HG03565 (cell line): ENCODE results near the gene GOLGB1.

ENCODE experiments used
- ATAC-seq: cut with Tn5 transposase; IDR thresholded peaks from one replicate; pipeline ENCODE4 v1.9.1; 2021; ENCODE audit warnings: mild to moderate bottlenecking, moderate library complexity; ENCODE audit not compliant: unreplicated experiment

GOLGB1 gene

DNA sequence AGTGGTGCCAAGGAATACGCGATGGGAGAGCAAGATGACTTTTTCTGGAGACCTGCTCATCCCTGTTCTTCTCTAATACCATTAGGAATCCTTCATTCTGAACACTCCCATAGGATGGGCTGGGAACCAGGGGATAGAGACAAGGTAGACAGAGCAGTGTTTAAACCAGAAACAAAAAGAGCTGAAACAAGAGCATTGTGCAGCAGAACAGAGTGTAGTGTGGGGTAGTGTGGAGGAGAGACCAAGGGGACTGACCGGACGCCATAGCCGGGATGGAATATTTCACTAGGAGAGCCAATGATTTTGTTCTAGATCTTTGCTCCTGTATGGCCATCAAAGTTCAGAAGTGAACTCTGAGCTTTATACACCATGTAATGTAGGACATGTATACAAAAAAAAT, 104.5 kb downstream of the GOLGB1 start:
- no peak for ATAC-seq

DNA sequence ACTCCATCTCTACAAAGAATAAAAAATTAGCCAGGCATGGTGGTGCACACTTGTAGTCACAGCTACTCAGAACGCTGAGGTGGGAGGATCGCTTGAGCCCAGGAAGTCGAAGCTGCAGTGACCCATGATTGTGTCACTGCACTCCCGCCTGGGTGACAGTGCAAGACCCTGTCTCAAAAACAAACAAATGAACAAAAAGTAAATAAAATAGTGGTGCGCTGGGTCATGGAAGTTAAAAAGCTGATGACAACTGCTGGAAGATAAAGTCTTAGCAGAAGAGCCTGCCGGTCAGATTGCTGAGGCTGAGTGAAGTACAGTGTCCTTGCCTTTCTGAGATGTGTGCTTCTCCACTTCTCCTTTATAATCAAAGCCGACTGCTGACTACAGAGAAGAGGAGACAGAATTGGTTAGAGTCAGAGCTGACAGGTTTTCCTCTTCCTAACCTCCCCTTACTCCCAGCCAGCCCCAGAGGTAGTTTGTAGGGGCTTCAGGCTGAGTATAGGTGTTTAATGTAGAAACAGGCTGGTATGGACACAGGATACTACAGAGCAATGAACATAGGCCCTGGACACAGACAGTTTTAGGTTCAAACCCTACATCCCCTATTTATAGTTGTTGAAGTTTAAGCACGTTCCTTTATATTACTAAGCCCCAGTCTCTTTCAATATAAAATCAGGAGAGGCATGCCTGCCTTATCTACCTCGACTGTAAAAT, 106.8 kb downstream of the GOLGB1 start:
- no peak for ATAC-seq

- ATAC-seq = no peak
These were observed 108.4 kb downstream of the GOLGB1 start for GRCh38 chr3:121641127-121641526.

- no peak for ATAC-seq
These were observed 111.6 kb downstream of the GOLGB1 start for GRCh38 chr3:121637922-121638321.

DNA sequence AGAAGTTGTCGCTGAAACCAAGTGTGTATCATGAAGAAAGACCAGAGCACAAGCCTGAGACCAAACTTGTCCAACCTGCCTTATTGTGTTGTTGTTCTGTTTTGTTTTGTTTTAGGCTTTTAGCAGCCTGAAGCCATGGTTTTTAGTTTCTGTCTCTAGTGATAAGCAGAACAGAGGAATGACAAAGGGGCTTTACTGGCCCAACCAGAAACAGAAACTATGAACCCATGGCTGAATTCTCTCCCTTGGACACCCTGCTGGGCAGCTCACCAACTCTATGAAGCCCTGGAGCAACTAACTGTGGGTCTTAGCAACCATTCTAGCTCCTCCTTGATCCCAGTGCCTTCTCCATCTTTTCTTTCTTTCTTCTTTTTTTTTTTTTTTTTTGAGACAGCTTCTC, 119.2 kb downstream of the GOLGB1 start:
- ATAC-seq = no peak

DNA sequence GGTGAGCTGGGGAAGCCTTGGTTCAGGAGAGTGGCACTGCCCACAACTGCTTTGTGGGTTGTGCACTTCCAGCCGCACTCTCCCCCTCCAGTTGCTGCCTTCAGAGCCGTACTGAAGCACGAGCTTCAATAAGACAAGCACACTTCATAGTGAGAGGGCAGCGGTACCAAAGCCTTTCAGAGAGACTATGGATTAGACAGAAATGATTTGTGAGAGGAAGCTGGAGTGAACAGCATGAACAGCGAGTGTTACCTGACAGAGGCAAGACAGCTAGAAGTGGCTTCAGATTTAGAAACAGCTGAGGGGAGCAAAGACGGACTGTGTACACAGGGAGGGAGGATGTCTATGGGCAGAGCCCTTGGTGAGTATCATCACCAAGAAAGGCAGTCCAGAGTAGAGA, 119.9 kb downstream of the GOLGB1 start:
- ATAC-seq = no peak

DNA sequence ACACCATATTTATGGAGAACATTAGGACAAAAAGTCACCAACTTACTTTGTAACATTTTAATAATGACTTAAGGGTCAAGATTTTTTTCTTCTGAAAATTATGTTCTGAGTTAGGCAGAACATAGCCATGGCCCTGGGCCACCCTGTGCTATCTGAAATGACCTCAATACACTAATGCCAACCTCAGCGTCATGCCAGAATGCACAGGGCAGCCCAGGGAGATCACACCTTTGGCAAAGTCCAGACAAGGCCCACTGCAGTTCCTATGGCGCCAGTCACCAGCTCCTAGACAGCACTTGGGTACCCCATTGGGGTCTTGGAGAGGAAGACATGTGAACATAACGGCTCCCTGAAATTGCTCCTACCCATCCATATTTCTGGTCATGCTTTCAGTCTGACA, 121.9 kb downstream of the GOLGB1 start:
- no peak for ATAC-seq

GRCh38 chr3:121627211-121627610, 122.3 kb downstream of the GOLGB1 start:
- no peak for ATAC-seq

GRCh38 chr3:121626495-121626894, 123.0 kb downstream of the GOLGB1 start:
- ATAC-seq = no peak

DNA sequence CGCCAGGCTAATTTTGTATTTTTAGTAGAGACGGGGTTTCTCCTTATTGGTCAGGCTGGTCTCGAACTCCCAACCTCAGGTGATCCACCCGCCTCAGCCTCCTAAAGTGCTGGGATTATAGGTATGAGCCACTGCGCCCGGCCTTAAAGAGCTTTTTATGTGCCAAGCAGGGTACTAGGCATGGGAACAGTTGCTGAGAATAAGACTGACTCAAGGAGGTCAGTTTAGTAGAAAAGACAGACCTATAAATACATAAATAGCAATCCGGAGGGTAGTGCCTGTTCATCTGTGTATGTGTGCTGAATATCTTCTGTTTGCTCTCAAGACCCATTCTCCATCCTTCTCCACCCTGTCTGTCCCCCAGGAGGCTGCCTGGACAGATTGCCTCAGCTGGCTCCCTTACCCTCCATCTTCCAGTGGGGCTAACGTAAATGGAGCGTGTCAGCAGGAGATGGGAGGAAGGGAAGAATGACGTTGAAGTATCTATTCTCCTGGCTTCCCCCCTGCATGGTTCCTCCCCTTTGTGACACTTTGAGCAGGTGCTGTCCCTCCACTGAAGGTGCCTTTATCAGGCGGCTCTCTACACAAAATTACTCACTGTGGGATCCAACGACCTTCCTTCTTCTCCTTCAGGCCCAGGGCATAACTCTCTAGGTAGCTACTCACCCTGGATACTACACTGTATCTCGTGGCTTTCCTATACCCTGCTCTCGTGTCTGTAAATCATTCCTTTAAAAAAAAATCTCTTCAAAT, 125.2 kb downstream of the GOLGB1 start:
- ATAC-seq = no peak

GRCh38 chr3:121621491-121621890, 128.1 kb downstream of the GOLGB1 start:
- no peak for ATAC-seq

- ATAC-seq = no peak
These were observed 129.8 kb downstream of the GOLGB1 start for GRCh38 chr3:121619691-121620090.
